GM18951 (cell line): ENCODE data around the gene RAB8A.

Source experiments
- POLR2A ChIP-seq: IDR thresholded peaks from 4 replicates; pipeline ENCODE4 v1.6.1; 2011; ENCODE audit warnings: mild to moderate bottlenecking; ENCODE audit not compliant: insufficient read length, insufficient read depth; ENCODE audit errors: extremely low read depth
- in situ Hi-C: fragments of 300-500 bp; cut with MboI; formaldehyde crosslinking; loops from one replicate; pipeline ENCODE4 v1.12.0; 2022; ENCODE audit warnings: low sequenced_read_pairs, mixed read lengths, inconsistent platforms; ENCODE audit not compliant: unreplicated experiment

RAB8A gene

GRCh38 chr19:16146112-16146511 is 34.4 kb downstream of the RAB8A start:
- TF ChIP-seq POLR2A = no peak
- in situ Hi-C loops = no loop called here

- peak; percentile 25 for TF ChIP-seq POLR2A
- in situ Hi-C loops = no loop called here
Measured at GRCh38 chr19:16148443-16149229, 36.9 kb downstream of the RAB8A start.

- in situ Hi-C loops = no loop called here
- TF ChIP-seq POLR2A = no peak
Measured at GRCh38 chr19:16153582-16154336, 42.1 kb downstream of the RAB8A start.

- in situ Hi-C loops = no loop called here
- TF ChIP-seq POLR2A = no peak
Measured at GRCh38 chr19:16154557-16154956, 42.9 kb downstream of the RAB8A start.

- no peak for TF ChIP-seq POLR2A
- in situ Hi-C loops = no loop called here
Measured at GRCh38 chr19:16155128-16155527, 43.4 kb downstream of the RAB8A start.

GRCh38 chr19:16156904-16157303 is 45.2 kb downstream of the RAB8A start:
- no peak for TF ChIP-seq POLR2A
- in situ Hi-C loops = no loop called here

- in situ Hi-C loops = no loop called here
- no peak for TF ChIP-seq POLR2A
Measured at GRCh38 chr19:16157601-16158000, 45.9 kb downstream of the RAB8A start.

GRCh38 chr19:16159655-16160054 is 48.0 kb downstream of the RAB8A start:
- in situ Hi-C loops = no loop called here
- no peak for TF ChIP-seq POLR2A

- in situ Hi-C loops = no loop called here
- TF ChIP-seq POLR2A = no peak
Measured at GRCh38 chr19:16160445-16160942, 48.8 kb downstream of the RAB8A start.

- in situ Hi-C loops = no loop called here
- TF ChIP-seq POLR2A = peak; percentile 7
Measured at GRCh38 chr19:16160943-16161560, 49.4 kb downstream of the RAB8A start.

- no peak for TF ChIP-seq POLR2A
- in situ Hi-C loops = no loop called here
Measured at GRCh38 chr19:16161840-16162239, 50.2 kb downstream of the RAB8A start.

GRCh38 chr19:16164222-16164890 is 52.7 kb downstream of the RAB8A start:
- in situ Hi-C loops = no loop called here
- no peak for TF ChIP-seq POLR2A

- TF ChIP-seq POLR2A = no peak
- in situ Hi-C loops = no loop called here
Measured at GRCh38 chr19:16166417-16166816, 54.7 kb downstream of the RAB8A start.

GRCh38 chr19:16167055-16167454 is 55.4 kb downstream of the RAB8A start:
- in situ Hi-C loops = no loop called here
- no peak for TF ChIP-seq POLR2A
